PC-9 (cell line): ENCODE data around the gene DIP2C. TPM values are rescaled to one million over a fixed set of nuclear protein-coding genes. Genes with fewer than 3 reads are reported as not detected.
"Not testable (repeated sequence)": the region's sequence is repeated elsewhere in the genome, so short reads cannot be mapped to it uniquely, and the experiment has no call there.

Experiments
- BruUV-seq: library from RNA; stranded (reverse); fragments of 400-500 nt; replicated peaks from 2 replicates; lab custom pipeline; 2021; lab: Mats Ljungman, UMichigan
- CTCF ChIA-PET: fragments of 300-600 bp; sonication (Branson Sonifier 250); formaldehyde crosslinking; loops from one replicate; lab custom pipeline; 2022; ENCODE audit warnings: antibody characterized with exemption; lab: Charles Lee
- POLR2A ChIA-PET: fragments of 300-600 bp; sonication (Branson Sonifier 250); formaldehyde crosslinking; loops from one replicate; lab custom pipeline; 2022; ENCODE audit warnings: antibody characterized with exemption; ENCODE audit not compliant: unreplicated experiment; lab: Charles Lee
- DNase-seq, 2 experiments: peaks; one replicate each; pipeline versions ENCODE4 v3.0.0 to v3.0.0-alpha.2; 2015 to 2022; ENCODE audit warnings: mixed read lengths in 1 of 2
- H2AFZ ChIP-seq: fragments of 200-600 bp; sonication (generic); 2 replicates; pipeline ENCODE4 v1.8.1; 2017; ENCODE audit warnings: antibody characterized with exemption
- H3F3A ChIP-seq: fragments of 200-600 bp; sonication (generic); 2 replicates; pipeline ENCODE4 v1.8.1; 2017; ENCODE audit warnings: antibody characterized with exemption, mild to moderate bottlenecking, low read depth; ENCODE audit not compliant: insufficient read depth
- H3K27ac ChIP-seq: fragments of 200-600 bp; sonication (generic); 2 replicates; pipeline ENCODE4 v1.6.1; 2016; ENCODE audit warnings: mixed run types
- H3K27me3 ChIP-seq: fragments of 200-600 bp; sonication (generic); 2 replicates; pipeline ENCODE4 v1.6.1; 2016; ENCODE audit warnings: low read depth, mixed run types; ENCODE audit not compliant: insufficient read depth
- H3K36me3 ChIP-seq: fragments of 200-600 bp; sonication (generic); 2 replicates; pipeline ENCODE4 v1.6.1; 2016; ENCODE audit warnings: low read depth, mixed run types
- H3K4me1 ChIP-seq: fragments of 200-600 bp; sonication (generic); replicated peaks from 2 replicates; pipeline ENCODE4 v1.6.1; 2016; ENCODE audit warnings: mixed run types; ENCODE audit not compliant: insufficient read depth
- H3K4me2 ChIP-seq: fragments of 200-600 bp; sonication (generic); 2 replicates; pipeline ENCODE4 v1.6.1; 2017; ENCODE audit warnings: mixed run types
- H3K4me3 ChIP-seq: fragments of 200-600 bp; sonication (generic); 2 replicates; pipeline ENCODE4 v1.6.1; 2016; ENCODE audit warnings: mixed run types
- H3K79me2 ChIP-seq: fragments of 200-600 bp; sonication (generic); 2 replicates; pipeline ENCODE4 v1.6.1; 2017; ENCODE audit warnings: low read depth, mixed run types
- H3K9me2 ChIP-seq: fragments of 200-600 bp; sonication (generic); 2 replicates; pipeline ENCODE4 v1.8.1; 2017; ENCODE audit warnings: mild to moderate bottlenecking; ENCODE audit not compliant: insufficient read depth
- H3K9me3 ChIP-seq: fragments of 200-600 bp; sonication (generic); 2 replicates; pipeline ENCODE4 v1.8.1; 2016; ENCODE audit warnings: low read depth; ENCODE audit not compliant: insufficient read depth
- H4K20me1 ChIP-seq: fragments of 200-600 bp; sonication (generic); 2 replicates; pipeline ENCODE4 v1.8.1; 2017; ENCODE audit not compliant: insufficient read depth
- EZH2 ChIP-seq: fragments of 200-600 bp; sonication (generic); IDR thresholded peaks from 2 replicates; pipeline ENCODE4 v1.8.0; 2017; ENCODE audit warnings: antibody characterized with exemption, low read depth
- intact Hi-C: fragments of 100-400 bp; cut with micrococcal nuclease; formaldehyde crosslinking; loops from one replicate; pipeline ENCODE4 v1.10.0; 2022; ENCODE audit not compliant: unreplicated experiment
- total RNA-seq: library from RNA; stranded (reverse); gene quantifications from 2 replicates; pipeline ENCODE4 v1.2.3, GENCODE V29; 2021
- TF ChIP-seq, protein P1 (sequence below): fragments of 200-600 bp; sonication (generic); conservative IDR thresholded peaks from 2 replicates; pipeline ENCODE4 v1.6.1; 2017; ENCODE audit warnings: mixed run types, antibody characterized with exemption, mild to moderate bottlenecking, moderate library complexity

Gene DIP2C
- total RNA-seq, 1 experiment from 2014 or later: 0.83 TPM

DNA sequence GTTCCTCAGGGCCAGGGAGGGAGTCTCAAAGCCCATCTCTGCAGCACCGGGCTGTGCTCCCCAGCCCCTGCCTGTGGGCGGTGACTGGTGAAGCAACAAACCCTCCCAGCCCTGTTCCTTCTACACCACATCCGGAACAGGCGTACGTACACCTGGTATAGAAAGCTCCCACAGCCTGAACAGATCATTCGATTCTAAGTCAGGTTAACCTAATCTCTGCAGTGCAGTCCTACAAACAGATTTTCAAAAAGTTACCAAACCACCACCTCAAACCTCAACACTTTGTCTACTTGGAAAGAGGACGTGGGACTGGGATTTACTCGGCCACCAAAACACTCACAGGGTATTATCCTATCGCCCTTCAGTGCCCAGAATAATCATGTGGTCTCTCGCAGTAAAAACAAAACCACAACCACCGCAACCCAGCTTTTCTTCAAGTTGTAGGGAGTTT, 238.4 kb downstream of the DIP2C start:
- Histone ChIP-seq H3K9me3 (no peaks in the 10 kb centered on the region), H3F3A (no peaks in the 10 kb centered on the region), H3K79me2 (no peaks in the 10 kb centered on the region), H3K27ac (no peak overlapping the region), H4K20me1 (no peaks in the 10 kb centered on the region), H3K4me1 (no peaks in the 10 kb centered on the region), H3K27me3 (peaks cover 30% of the 10 kb centered on the region), H3K36me3 (no peaks in the 10 kb centered on the region), H3K4me2 (no peak overlapping the region), H3K9me2 (no peaks in the 10 kb centered on the region), H2AFZ (no peak overlapping the region), H3K4me3 (no peak overlapping the region)
- DNase-seq: no peak
- CTCF ChIA-PET: no interaction called here
- no peak for TF ChIP-seq EZH2
- TF ChIP-seq, protein P1, sequence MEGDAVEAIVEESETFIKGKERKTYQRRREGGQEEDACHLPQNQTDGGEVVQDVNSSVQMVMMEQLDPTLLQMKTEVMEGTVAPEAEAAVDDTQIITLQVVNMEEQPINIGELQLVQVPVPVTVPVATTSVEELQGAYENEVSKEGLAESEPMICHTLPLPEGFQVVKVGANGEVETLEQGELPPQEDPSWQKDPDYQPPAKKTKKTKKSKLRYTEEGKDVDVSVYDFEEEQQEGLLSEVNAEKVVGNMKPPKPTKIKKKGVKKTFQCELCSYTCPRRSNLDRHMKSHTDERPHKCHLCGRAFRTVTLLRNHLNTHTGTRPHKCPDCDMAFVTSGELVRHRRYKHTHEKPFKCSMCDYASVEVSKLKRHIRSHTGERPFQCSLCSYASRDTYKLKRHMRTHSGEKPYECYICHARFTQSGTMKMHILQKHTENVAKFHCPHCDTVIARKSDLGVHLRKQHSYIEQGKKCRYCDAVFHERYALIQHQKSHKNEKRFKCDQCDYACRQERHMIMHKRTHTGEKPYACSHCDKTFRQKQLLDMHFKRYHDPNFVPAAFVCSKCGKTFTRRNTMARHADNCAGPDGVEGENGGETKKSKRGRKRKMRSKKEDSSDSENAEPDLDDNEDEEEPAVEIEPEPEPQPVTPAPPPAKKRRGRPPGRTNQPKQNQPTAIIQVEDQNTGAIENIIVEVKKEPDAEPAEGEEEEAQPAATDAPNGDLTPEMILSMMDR: no peak
- no TSS peak for BruUV-seq
- POLR2A ChIA-PET: no interaction called here
- intact Hi-C loops: no loop called here

DNA sequence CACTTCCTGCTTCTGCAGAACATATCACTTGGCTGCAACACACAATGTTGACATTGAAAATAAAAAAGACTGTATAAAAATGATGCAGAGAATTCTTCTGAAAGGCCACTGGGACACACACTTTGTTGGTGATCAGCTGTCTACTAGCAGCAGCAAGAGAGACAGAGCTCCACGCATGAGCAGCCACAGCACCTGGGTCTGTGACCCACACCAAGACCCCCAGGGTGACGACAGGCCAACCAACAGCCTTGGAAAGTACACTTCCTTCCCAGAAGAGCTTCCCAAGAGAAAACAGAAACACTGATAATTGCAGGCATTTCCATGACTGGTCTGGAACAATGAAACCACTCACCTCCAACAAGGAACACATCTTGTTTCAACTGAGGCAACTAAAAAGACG, 239.0 kb downstream of the DIP2C start:
- H3K79me2 ChIP-seq: no peaks in the 10 kb centered on the region
- H3K27me3 ChIP-seq: peaks cover 30% of the 10 kb centered on the region
- H3K4me3 ChIP-seq: no peak overlapping the region
- no peak overlapping the region for H3K4me2 ChIP-seq
- no peaks in the 10 kb centered on the region for H3K9me3 ChIP-seq
- H2AFZ ChIP-seq: no peak overlapping the region
- H3K27ac ChIP-seq: no peak overlapping the region
- no peak for DNase-seq
- no peaks in the 10 kb centered on the region for H3K36me3 ChIP-seq
- TF ChIP-seq, protein P1: no peak
- TF ChIP-seq EZH2: no peak
- no peaks in the 10 kb centered on the region for H3K9me2 ChIP-seq
- no peaks in the 10 kb centered on the region for H4K20me1 ChIP-seq
- no TSS peak for BruUV-seq
- H3F3A ChIP-seq: no peaks in the 10 kb centered on the region
- intact Hi-C loops: no loop called here
- CTCF ChIA-PET: no interaction called here
- H3K4me1 ChIP-seq: no peaks in the 10 kb centered on the region
- POLR2A ChIA-PET: no interaction called here

DNA sequence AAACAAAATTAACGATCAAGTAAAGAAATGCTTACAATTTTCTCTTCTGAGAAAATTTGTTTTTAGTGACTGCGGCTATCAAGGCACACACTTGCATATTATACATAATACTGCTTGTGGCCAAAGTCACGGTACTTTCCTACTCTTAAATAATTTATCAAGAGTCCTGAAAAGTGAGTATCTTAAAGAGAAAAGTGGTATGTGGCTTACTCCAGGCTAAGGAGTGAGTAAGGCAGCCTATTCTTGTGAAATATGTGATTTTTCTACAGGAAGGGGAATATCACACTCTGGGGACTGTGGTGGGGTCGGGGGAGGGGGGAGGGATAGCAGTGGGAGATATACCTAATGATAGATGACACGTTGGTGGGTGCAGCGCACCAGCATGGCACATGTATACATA, 240.1 kb downstream of the DIP2C start:
- H2AFZ ChIP-seq, BruUV-seq, CTCF ChIA-PET, H3K9me3 ChIP-seq, DNase-seq, intact Hi-C loops, H4K20me1 ChIP-seq, H3K4me2 ChIP-seq, H3K79me2 ChIP-seq, H3K9me2 ChIP-seq, H3K36me3 ChIP-seq, H3K27ac ChIP-seq, POLR2A ChIA-PET, H3K4me1 ChIP-seq, H3F3A ChIP-seq, H3K4me3 ChIP-seq: not testable (repeated sequence)
- peaks cover 29% of the 10 kb centered on the region for H3K27me3 ChIP-seq

DNA sequence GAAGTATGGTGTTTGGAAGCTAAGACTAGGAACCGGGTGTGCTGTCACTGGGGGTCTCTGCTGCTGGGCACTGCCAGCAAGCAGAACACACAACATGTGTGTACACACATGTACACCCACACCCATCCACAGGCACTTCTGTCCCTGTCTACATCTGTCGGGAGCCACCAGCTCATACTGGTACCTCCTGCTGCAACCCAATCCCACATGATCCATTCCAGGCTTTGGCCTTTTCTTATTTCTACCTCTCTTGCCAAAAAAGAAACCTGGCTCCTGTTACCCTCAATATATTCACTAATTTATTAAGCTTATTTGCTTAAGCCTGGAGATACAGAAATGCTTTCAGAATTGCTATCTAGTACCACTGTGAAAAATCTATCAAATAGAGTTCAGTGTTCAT, 246.0 kb downstream of the DIP2C start:
- Histone ChIP-seq H3K9me3 (no peaks in the 10 kb centered on the region), H3K4me3 (no peak overlapping the region), H3F3A (no peaks in the 10 kb centered on the region), H3K27me3 (peaks cover 49% of the 10 kb centered on the region), H2AFZ (no peak overlapping the region), H4K20me1 (no peaks in the 10 kb centered on the region), H3K4me1 (no peaks in the 10 kb centered on the region), H3K36me3 (no peaks in the 10 kb centered on the region), H3K9me2 (no peaks in the 10 kb centered on the region), H3K4me2 (no peak overlapping the region), H3K79me2 (no peaks in the 10 kb centered on the region), H3K27ac (no peak overlapping the region)
- no peak for TF ChIP-seq EZH2
- TF ChIP-seq, protein P1: no peak
- POLR2A ChIA-PET: no interaction called here
- intact Hi-C loops: no loop called here
- BruUV-seq: no TSS peak
- DNase-seq: no peak
- CTCF ChIA-PET: no interaction called here
